ENCODE data around the gene GRSF1.
"Not testable (repeated sequence)": the region's sequence is repeated elsewhere in the genome, so short reads cannot be mapped to it uniquely, and the experiment has no call there.

GRSF1 gene

DNA sequence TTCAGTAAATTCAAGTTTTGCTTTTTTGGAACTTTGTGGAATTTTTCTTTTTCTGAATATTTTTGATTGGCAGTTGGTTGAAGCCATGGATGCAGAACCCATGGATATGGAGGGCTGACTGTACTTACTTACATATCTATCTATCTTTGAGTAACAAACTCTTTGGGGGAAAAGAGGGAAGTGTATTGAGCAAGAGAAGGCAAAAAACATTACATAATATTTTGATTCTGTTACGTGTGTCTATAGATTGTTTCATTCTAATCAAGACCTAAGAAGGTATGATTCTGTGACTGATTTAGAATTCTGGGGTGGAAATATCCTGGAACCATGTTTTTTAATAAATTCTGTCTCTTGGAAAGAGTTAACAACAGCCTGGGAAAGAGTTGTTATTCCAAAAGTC, 31.5 kb downstream of the GRSF1 start:
- no peak for FAIRE-seq
- TF ChIP-seq POLR2AphosphoS5 (IDR thresholded peaks at IDR 0.05; ENCODE audit: low read depth, low read length) (no peak), TAF1 (IDR thresholded peaks at IDR 0.05; ENCODE audit: low read depth, low read length) (no peak), PAX5 (IDR thresholded peaks at IDR 0.05; ENCODE audit: insufficient read depth, low read length, severe bottlenecking) (no peak), POLR2A (IDR thresholded peaks at IDR 0.05; ENCODE audit: low read depth, low read length) (no peak), POU2F2 (IDR thresholded peaks at IDR 0.05; ENCODE audit: low read depth, low read length) (no peak), SPI1 (IDR thresholded peaks at IDR 0.05; ENCODE audit: low read depth, low read length) (no peak)
- DNase-seq (ENCODE audit: insufficient read length, low spot score) = no peak

DNA sequence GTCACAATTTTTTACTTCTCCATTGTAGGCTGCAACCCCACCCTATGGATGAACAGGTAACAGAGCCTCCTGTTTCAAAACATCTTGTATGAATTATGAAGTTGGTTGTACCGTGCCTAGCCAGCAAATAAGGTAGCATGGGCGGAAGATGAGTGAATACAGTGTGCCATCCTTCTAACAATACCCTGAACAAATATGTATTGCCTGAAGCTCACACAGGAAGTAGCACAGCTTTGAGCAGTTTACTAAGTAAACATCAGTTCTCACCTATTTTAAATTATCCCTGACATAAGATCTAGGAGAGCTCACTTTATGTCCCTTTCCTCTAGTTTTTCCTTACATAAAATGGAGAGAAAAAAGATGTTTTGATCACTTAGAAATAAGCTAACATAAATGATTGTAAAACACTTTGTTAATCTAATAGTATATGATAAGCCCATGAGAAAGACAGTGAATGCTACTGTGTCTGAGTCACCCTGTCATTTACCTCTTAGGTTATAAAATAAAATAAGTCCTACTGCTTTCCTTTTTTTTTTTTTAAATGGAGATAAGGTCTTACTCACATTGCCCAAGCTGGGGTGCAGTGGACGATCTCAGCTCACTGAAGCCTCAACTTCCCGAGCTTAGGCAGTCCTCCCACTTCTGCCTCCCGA, 36.6 kb downstream of the GRSF1 start:
- TF ChIP-seq POU2F2 (IDR thresholded peaks at IDR 0.05; ENCODE audit: low read depth, low read length) = no peak
- FAIRE-seq (no peak), DNase-seq (ENCODE audit: insufficient read length, low spot score) (no peak)

DNA sequence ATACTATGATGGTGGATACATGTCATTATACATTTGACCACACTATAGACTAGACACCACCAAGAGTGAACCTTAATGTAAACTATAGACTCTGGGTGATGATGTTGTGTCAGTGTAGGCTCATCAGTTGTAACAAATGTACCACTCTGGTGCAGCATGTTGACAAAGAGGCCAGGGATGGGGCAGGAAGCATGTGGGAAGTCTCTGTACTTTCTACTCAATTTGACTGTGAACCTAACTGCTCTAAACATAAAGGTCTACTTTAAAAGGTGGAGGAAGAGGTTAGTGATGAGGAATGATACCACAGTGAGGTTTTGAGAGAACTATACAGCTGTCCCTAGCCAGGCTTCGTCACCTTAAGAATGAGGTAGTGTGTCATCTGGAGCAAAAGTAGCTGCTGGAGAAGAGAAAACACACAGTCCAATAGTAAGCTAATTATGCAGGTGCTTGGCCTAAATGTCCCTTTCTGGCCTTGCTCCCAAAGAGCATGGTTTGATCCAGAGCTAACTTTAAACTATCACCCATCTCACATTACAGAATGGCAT, 38.4 kb downstream of the GRSF1 start:
- FAIRE-seq = peak; percentile 85
- TF ChIP-seq TAF1 (IDR thresholded peaks at IDR 0.05; ENCODE audit: low read depth, low read length) (no peak), POLR2A (IDR thresholded peaks at IDR 0.05; ENCODE audit: low read depth, low read length) (no peak), POLR2AphosphoS5 (IDR thresholded peaks at IDR 0.05; ENCODE audit: low read depth, low read length) (no peak), SPI1 (IDR thresholded peaks at IDR 0.05; ENCODE audit: low read depth, low read length) (no peak), PAX5 (IDR thresholded peaks at IDR 0.05; ENCODE audit: insufficient read depth, low read length, severe bottlenecking) (no peak), POU2F2 (IDR thresholded peaks at IDR 0.05; ENCODE audit: low read depth, low read length) (no peak)
- DNase-seq (ENCODE audit: insufficient read length, low spot score) = no peak

DNA sequence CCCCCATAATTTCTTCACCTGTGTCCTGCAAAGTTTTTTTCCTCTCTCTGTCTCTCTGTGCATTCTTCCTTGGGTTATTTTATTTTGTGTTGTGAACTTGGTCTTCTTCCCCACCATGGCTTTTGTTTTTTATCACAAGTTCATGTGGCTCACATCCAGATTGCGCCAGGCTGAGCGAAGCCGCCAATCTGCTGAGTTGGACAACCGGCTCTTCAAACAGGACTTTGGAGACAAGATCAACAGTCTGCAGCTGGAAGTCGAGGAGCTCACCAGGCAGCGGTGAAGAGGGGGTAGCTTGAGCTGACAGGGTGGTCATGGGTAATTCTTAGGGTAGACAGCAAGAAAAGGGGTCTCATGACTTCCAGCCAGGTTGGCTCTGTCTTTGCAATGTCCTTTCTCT, 46.1 kb downstream of the GRSF1 start:
- no peak for TF ChIP-seq POLR2AphosphoS5 (IDR thresholded peaks at IDR 0.05; ENCODE audit: low read depth, low read length)
- TF ChIP-seq SPI1 (IDR thresholded peaks at IDR 0.05; ENCODE audit: low read depth, low read length) = no peak
- TF ChIP-seq PAX5 (IDR thresholded peaks at IDR 0.05; ENCODE audit: insufficient read depth, low read length, severe bottlenecking) = no peak
- no peak for TF ChIP-seq POLR2A (IDR thresholded peaks at IDR 0.05; ENCODE audit: low read depth, low read length)
- TF ChIP-seq TAF1 (IDR thresholded peaks at IDR 0.05; ENCODE audit: low read depth, low read length) = no peak
- TF ChIP-seq POU2F2 (IDR thresholded peaks at IDR 0.05; ENCODE audit: low read depth, low read length) = no peak
- DNase-seq (ENCODE audit: insufficient read length, low spot score) (no peak), FAIRE-seq (no peak)

DNA sequence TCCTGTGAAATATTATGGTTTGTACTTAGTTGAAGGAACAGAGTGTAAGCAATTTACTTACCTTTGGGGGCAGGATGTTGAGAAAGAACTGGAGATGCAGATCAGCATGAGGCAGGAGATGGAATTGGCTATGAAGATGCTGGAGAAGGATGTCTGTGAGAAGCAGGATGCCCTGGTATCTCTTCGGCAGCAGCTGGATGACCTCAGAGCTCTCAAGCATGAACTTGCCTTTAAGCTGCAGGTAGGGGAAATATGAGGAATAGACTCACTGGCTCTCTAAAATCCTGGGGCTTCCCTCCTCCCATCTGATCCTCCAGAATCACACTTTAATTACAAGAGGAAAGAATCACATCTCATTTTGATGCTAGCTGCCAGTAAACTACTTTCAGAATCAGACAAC, 51.0 kb downstream of the GRSF1 start:
- no peak for FAIRE-seq
- TF ChIP-seq SPI1 (IDR thresholded peaks at IDR 0.05; ENCODE audit: low read depth, low read length) = no peak
- TF ChIP-seq TAF1 (IDR thresholded peaks at IDR 0.05; ENCODE audit: low read depth, low read length) = no peak
- no peak for TF ChIP-seq PAX5 (IDR thresholded peaks at IDR 0.05; ENCODE audit: insufficient read depth, low read length, severe bottlenecking)
- TF ChIP-seq POLR2AphosphoS5 (IDR thresholded peaks at IDR 0.05; ENCODE audit: low read depth, low read length) = no peak
- TF ChIP-seq POLR2A (IDR thresholded peaks at IDR 0.05; ENCODE audit: low read depth, low read length) = no peak
- TF ChIP-seq POU2F2 (IDR thresholded peaks at IDR 0.05; ENCODE audit: low read depth, low read length) = no peak
- DNase-seq (ENCODE audit: insufficient read length, low spot score) = no peak

DNA sequence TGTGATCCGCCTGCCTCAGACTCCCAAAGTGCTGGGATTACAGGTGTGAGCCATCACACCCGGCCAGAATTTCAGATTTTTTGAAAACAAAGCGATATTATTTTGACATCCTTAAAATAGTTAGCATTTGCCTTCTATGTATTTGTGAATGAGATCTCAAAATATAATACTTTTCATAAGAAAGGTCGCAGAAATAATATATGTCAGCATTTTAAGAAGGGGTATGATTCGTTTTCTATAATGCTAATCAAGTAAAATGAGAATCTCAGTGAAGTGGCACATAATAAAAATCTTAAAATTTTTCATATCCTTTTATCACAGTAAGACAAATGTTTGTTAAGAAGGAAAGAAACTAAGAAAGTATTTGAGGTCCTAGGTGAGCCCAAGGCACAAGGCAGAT, 52.2 kb downstream of the GRSF1 start:
- no peak for TF ChIP-seq TAF1 (IDR thresholded peaks at IDR 0.05; ENCODE audit: low read depth, low read length)
- no peak for TF ChIP-seq POLR2A (IDR thresholded peaks at IDR 0.05; ENCODE audit: low read depth, low read length)
- no peak for TF ChIP-seq POU2F2 (IDR thresholded peaks at IDR 0.05; ENCODE audit: low read depth, low read length)
- no peak for TF ChIP-seq POLR2AphosphoS5 (IDR thresholded peaks at IDR 0.05; ENCODE audit: low read depth, low read length)
- TF ChIP-seq SPI1 (IDR thresholded peaks at IDR 0.05; ENCODE audit: low read depth, low read length) = no peak
- no peak for TF ChIP-seq PAX5 (IDR thresholded peaks at IDR 0.05; ENCODE audit: insufficient read depth, low read length, severe bottlenecking)
- DNase-seq (ENCODE audit: insufficient read length, low spot score) (no peak), FAIRE-seq (no peak)

DNA sequence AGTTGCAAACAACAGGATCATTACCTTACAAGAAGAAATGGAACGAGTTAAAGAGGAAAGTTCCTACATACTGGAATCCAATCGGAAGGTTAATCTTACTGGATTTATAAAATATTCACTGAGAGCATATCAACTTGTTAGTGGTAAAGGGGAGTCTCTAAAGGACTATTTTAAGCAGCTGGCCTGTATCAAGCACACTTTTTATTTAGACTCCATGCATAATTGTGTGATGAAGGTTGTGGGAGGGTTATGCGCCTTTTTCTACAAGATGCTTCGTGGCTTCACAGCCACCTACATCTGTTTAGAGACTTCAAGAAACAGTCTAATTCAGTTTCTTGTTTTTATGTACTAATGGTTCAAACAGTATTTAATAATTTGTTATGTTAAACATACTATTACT, 56.6 kb downstream of the GRSF1 start:
- TF ChIP-seq POLR2AphosphoS5 (IDR thresholded peaks at IDR 0.05; ENCODE audit: low read depth, low read length) (no peak), SPI1 (IDR thresholded peaks at IDR 0.05; ENCODE audit: low read depth, low read length) (no peak), TAF1 (IDR thresholded peaks at IDR 0.05; ENCODE audit: low read depth, low read length) (no peak), POLR2A (IDR thresholded peaks at IDR 0.05; ENCODE audit: low read depth, low read length) (no peak), POU2F2 (IDR thresholded peaks at IDR 0.05; ENCODE audit: low read depth, low read length) (no peak), PAX5 (IDR thresholded peaks at IDR 0.05; ENCODE audit: insufficient read depth, low read length, severe bottlenecking) (no peak)
- FAIRE-seq = no peak

DNA sequence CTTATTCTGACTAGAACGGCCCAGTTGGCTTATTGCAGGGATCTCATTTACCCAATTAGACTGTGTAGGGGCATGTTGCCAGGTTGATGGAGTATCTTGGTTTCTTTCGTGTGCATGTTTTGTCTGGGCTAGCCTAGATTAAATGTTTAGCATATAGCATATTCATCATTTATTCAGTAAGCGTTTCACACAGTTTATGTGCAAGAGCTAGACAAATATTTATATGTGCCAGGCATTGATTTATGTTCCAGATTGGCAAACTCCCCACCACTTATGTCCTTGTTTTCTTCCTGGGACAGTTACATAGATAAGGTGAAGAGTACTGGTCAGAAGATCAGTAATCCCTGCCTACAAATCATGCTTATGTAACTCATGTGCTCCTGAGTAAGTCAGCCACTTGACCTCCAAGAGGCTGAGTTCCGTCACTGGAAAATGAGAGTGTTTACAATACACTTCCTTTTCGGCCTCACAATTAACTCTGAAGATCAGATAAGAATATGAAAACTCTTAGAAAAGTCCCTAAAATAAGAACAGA, 60.7 kb downstream of the GRSF1 start:
- TF ChIP-seq PAX5 (IDR thresholded peaks at IDR 0.05; ENCODE audit: insufficient read depth, low read length, severe bottlenecking) = no peak
- no peak for TF ChIP-seq POLR2A (IDR thresholded peaks at IDR 0.05; ENCODE audit: low read depth, low read length)
- no peak for TF ChIP-seq POLR2AphosphoS5 (IDR thresholded peaks at IDR 0.05; ENCODE audit: low read depth, low read length)
- no peak for TF ChIP-seq SPI1 (IDR thresholded peaks at IDR 0.05; ENCODE audit: low read depth, low read length)
- TF ChIP-seq TAF1 (IDR thresholded peaks at IDR 0.05; ENCODE audit: low read depth, low read length) = no peak
- TF ChIP-seq POU2F2 (IDR thresholded peaks at IDR 0.05; ENCODE audit: low read depth, low read length) = no peak
- FAIRE-seq = peak; percentile 62
- DNase-seq (ENCODE audit: insufficient read length, low spot score) = no peak

More for the DNA sequence above, 56.6 kb downstream of the GRSF1 start:
- DNase-seq (ENCODE audit: insufficient read length, low spot score) = no peak

DNA sequence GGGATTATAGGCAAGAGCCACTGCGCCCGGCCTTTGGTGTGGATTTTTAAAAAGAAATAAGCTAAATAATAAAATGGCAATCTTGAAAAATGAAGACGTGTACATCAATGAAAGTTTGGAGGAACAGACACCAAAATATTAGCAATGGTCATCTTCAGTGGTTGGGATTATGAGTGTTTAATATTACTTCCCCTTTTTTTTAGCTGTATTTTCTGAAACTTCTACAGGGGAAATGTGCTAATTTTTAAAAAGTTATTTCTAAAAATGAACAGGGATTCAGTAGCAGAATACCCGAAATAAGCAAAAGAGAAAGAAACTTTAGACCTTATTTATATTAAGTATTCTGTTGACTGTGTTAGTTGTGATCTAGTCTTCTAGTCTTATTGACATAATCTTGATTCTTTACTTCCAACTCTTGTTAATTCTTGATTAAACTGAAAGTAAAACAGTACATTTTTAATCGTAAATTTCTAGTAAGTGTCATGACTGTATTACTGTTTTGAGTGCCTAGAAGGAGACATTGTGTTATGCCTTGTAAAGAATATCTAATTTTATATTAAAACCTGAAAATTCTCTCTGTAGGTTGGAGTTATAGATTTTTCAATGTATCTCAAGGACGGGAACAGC, 66.6 kb downstream of the GRSF1 start:
- FAIRE-seq = no peak
- no peak for TF ChIP-seq POU2F2 (IDR thresholded peaks at IDR 0.05; ENCODE audit: low read depth, low read length)
- no peak for TF ChIP-seq POLR2A (IDR thresholded peaks at IDR 0.05; ENCODE audit: low read depth, low read length)
- no peak for TF ChIP-seq PAX5 (IDR thresholded peaks at IDR 0.05; ENCODE audit: insufficient read depth, low read length, severe bottlenecking)
- no peak for TF ChIP-seq POLR2AphosphoS5 (IDR thresholded peaks at IDR 0.05; ENCODE audit: low read depth, low read length)
- TF ChIP-seq TAF1 (IDR thresholded peaks at IDR 0.05; ENCODE audit: low read depth, low read length) = no peak
- TF ChIP-seq SPI1 (IDR thresholded peaks at IDR 0.05; ENCODE audit: low read depth, low read length) = no peak; the same call in 1 of the 2 replicates
- DNase-seq (ENCODE audit: insufficient read length, low spot score) = peak; percentile 9

DNA sequence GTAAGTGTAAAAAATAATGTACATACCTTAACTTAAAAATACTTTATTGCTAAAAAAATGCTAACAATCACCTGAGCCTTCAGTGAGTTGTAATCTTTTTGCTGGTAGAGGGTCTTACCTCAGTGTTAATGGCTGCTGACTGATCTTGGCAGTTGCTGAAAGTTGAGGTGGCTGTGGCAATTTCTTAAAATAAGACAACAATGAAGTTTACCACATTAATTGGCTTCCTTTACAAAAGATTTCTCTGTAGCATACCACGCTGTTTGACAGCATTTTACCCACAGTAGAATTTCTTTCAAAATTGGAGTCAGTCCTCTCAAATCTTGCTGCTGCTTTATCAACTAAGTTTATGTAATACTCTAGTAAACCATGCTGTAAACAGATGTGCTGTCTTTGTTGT, 70.3 kb downstream of the GRSF1 start:
- not testable (repeated sequence) for FAIRE-seq; DNase-seq (ENCODE audit: insufficient read length, low spot score)
